HG02623 (cell line): ENCODE data around the gene AMPD3.
A peak's percentile ranks its signal among the peaks of the same experiment; 100 is the strongest.

Experiments used
- ATAC-seq: cut with Tn5 transposase; IDR thresholded peaks from one replicate; pipeline ENCODE4 v1.9.1; 2021; ENCODE audit warnings: moderate library complexity; ENCODE audit not compliant: unreplicated experiment

The AMPD3 gene

GRCh38 chr11:10528121-10528520, 73.1 kb downstream of the AMPD3 start:
- no peak for ATAC-seq

DNA sequence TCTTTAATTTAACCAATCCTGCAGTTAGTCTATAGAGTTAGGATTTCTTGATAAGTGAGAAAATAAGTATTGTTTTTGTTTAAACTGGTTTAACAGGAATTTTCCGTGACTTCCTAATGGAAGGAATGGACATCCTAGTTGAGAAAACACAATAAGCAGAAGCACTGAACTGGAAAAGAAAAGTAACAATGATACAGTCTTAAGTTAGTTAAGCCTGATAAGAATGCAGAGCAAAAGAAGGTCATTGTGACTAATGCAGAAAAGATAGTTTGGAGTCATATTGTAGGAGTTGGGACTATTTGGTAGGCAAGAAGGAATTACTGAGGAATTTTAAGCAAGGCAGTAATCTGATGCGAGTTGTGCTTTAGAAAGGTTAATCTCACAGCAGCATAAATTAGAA, 74.2 kb downstream of the AMPD3 start:
- no peak for ATAC-seq

GRCh38 chr11:10532526-10532925, 77.5 kb downstream of the AMPD3 start:
- no peak for ATAC-seq

GRCh38 chr11:10533323-10533722, 78.3 kb downstream of the AMPD3 start:
- ATAC-seq = no peak

DNA sequence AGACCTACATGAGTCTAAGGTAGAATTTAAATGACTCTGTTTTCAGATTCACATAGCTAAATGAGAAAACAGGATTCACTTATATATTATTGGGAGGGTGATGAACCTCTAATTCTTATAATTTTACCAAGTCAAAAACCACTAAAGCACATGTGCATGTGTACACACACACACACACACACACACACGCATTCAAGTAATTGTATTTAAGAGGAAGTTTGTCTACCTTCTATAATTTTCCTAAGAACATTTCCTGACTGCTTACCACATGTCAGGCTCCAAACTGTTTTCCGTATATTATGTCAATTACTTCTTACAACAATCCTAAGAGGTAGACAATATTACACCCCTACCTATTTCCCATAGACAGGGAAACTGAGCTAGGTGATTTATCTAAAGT, 79.3 kb downstream of the AMPD3 start:
- no peak for ATAC-seq

DNA sequence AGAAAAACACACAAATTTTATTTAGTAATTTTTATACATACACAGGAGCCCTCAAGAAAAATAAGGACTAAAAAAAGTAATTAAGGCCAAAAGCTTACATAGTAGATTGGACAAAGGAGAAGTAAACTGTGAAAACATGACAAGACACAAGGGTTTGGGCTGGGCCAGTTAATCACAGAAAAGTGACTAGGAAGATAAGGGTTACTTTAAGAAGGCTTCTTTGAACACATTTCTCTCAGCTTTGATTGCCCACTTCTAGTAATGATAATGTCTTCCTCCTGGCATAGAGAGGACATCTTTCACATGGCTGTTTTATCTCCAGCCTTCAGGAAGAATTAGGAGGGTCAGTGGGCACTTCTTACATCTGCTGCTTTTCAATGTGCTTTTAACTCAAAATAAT, 82.5 kb downstream of the AMPD3 start:
- ATAC-seq = no peak

- no peak for ATAC-seq
Measured at GRCh38 chr11:10538924-10539323, 83.9 kb downstream of the AMPD3 start.

- no peak for ATAC-seq
Measured at GRCh38 chr11:10539339-10539738, 84.3 kb downstream of the AMPD3 start.

DNA sequence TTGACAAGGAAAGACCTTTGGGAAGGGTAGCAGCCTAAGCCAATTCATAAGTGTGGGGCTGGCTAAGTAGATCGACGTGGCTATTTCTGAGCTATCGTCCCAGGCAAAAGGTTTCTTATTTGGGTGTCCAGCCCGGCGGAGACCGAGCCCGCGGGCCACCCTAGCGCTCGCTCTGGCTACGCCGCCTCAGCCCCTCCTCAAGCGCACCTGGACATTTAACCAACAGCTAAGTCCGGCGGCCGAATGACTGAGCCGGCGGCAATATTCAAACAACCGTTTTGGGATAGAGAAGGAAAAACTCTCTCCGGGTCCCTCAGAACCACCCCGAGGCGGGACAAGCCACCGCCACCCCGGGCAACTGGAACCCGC, 85.5 kb downstream of the AMPD3 start:
- peak; percentile 13 for ATAC-seq

DNA sequence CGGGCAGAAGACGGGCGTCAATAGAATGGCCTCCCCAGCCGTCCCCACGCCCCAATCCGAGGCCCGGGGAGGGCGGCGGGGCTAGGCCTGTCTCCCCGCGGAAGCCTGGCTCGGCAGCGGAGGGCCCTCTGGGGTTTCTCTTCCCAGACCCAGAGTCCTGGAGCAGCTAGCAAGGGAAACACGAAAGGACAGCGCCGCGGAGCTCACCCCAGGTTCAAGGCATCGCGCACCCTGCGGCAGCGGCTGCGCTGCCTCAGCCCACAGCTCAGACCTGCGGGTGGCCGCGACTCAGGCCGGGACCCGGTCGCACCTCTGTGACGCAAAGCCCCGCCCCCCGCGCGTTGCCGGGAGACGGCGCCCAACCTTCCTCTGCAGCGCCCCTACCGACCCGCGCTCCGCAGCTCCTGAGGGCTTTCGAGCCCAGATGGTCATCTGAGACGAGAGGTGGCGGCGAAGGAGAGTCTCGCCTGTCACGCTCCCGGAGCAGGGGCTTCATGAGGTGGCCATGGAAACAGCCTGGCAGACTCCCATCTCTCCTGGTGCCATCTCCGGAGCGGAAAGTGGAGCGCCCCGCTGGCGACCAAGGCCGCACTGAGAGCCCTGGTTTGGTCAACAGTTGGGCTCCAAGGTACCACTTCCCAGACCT, 86.0 kb downstream of the AMPD3 start, which contains the start of gene RNF141:
Gene RNF141 (minus strand): TSS at position 273 of the 646 bp plus-strand sequence. CDS start 7,029 bp downstream, outside the sequence.
- ATAC-seq = peak; percentile 97

DNA sequence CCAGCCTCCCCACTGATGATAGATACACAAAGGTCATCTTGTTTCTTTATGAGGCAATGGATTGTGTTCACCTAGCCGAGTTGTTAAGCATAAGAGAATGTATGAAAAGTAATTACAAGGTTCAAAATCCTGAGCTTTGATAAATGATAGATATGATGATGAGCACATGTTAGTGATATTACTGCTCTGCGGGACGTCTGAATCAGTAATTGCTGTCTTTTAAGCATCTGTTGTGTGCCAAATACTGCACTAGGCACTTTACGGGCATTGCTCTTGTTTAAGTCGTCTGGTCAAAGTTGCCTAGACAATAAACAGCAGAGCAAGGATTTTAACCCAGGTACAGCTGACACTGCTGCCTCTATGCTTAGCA, 86.5 kb downstream of the AMPD3 start:
- no peak for ATAC-seq

DNA sequence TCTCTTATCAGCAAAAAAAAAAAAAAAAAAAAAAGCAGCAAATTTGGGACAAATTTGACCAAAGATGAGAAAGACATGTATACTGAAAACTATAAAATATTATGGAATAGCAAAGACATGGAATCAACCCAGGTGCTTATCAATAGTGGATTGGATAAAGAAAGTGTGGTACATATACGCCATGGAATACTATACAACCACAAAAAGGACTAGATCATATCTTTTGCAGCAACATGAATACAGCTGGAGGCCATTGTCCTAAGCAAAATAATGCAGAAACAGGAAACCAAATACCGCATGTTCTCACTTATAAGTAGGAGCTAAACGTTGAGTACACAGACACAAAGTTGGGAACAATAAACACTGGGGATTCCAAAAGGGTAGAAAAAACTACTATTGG, 87.7 kb downstream of the AMPD3 start:
- ATAC-seq = no peak

- no peak for ATAC-seq
Measured at GRCh38 chr11:10543782-10544181, 88.7 kb downstream of the AMPD3 start.

- no peak for ATAC-seq
Measured at GRCh38 chr11:10544491-10545465, 89.7 kb downstream of the AMPD3 start.

DNA sequence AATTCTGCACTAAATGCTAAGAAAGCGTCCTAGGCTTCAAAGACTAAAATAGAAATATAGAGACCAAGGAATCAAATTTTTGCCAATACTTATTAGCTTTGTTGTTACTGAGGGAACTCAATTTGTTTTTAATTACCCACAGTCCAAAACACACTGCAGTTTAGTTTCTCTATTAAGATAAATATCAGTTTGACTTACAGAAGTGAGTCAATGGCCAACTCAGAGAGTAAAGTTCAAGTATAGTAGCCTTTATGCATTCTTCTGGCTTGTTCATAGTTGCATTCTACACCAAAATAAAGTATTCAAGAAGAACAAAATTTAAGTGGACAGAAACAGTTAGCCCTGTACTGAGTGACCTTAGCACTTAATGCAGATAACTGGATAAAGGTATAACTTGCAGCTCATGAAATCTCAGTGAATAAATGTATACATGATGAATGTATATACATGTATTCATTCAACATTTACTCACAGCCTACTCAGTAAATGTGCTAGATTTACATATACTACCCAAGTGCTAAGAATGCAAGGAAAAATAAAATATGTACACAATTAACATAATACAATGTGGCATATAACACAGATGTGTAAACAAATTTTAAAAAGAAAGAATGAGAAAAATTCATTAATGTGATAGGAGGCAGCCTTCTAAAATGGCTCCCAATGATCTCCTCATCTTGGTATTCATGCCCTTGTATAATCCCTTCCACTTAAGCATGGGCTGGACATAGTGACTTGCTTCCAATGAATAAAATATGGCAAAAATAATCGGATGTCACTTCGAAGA, 95.6 kb downstream of the AMPD3 start:
- ATAC-seq = no peak

DNA sequence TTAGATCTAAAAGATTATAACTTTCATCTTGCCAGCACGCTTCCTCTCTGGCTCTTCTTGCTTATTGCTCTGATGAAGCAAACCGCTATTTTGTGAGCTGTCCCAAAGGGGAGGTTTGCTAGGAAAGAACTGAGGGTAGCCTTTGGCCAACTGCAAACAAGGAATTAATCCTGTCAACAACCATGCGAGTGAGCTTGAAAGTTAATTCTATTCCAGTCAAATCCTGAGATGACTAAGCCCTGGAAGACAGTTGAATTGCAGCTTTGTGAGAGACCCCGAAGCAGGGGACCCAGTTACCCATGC, 96.2 kb downstream of the AMPD3 start:
- no peak for ATAC-seq

DNA sequence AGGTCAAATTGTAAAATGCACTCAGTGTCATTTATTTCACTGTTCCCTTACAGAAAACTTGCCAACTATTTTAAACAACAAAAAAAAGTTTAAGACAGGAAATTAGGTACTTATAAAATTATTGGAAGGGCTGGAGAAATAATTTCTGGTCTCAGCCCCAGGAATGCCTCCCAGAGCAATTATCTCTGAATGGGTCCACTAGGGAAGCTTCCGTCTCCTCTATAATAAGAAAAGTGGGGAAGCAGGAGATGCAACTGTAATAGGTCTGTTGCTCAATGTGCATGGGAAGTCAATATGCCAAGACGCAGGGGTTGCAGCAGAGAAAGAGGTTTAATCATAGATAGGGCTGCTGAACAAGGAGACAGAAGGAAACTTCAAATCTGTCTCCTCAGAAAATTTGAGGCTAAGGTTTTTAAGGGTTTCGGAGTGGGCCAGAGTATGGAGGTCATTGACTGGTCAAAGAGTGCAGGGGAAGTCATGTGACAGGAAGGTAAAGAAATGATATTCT, 96.8 kb downstream of the AMPD3 start:
- no peak for ATAC-seq

DNA sequence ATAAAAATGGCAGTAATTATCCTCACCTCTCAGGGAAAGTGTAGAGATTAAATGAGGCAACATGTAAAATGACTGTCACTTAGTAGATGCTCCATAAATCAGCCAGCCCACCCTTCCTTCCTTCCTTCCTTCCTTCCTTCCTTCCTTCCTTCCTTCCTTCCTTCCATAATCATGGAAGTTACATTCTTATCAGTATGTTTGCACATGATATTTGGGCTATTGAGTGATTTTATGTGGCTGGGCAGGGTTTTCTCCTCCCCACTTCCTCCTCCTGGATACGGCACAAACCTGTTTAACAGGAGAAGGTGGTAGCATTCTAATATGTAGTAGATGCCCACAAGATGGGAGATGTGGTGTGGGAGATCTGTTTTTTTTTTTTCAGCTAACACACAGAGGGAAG, 101.5 kb downstream of the AMPD3 start:
- ATAC-seq = no peak
